IPS-NIHi7 (cell line): ENCODE data around the gene GARIN5B.
A peak's percentile ranks its signal among the peaks of the same experiment; 100 is the strongest.
"Not testable (repeated sequence)": the region's sequence is repeated elsewhere in the genome, so short reads cannot be mapped to it uniquely, and the experiment has no call there.

ENCODE experiments used
- DNase-seq: peaks from one replicate; pipeline ENCODE4 v3.0.0; 2012; ENCODE audit warnings: mixed read lengths; ENCODE audit errors: extremely low spot score

Gene GARIN5B

DNA sequence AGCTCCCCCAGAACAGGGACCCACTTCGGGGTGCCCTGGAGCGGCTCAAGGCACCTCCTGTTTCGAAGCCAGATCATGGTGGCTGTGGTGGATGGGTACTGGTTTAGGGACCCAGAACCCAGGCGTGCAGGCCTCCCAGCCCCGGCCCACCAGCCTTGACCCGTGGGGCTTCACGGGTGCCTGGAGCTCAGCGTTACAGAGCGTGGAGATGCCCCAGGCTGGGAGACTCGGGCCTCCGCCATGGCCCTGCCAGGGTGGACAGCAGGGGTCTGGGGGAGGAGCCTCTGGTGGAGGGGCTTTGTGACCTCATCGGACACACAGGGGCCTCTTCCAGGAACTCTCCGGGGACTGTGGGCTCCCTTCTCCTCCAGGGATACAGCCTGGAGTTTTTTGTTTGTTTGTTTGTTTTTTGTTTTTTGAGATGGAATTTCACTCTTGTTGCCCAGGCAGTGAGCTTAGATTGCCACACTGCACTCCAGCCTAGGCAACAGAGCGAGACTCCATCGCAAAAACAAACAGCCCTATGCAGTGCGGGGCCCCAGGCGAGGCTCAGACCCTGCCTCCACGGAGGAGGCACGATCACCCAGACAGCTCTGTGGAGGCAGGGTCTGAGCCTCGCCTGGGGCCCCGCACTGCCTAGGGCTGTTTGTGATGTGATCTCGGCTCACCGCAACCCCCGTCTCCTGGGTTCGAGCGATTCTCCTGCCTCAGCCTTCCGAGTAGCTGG lies at the start of gene GARIN5B:
TSS of gene GARIN5B (minus strand) at position 271 of the 727 bp plus-strand sequence. CDS start at position 77, 194 bp downstream.
- no peak for DNase-seq

DNA sequence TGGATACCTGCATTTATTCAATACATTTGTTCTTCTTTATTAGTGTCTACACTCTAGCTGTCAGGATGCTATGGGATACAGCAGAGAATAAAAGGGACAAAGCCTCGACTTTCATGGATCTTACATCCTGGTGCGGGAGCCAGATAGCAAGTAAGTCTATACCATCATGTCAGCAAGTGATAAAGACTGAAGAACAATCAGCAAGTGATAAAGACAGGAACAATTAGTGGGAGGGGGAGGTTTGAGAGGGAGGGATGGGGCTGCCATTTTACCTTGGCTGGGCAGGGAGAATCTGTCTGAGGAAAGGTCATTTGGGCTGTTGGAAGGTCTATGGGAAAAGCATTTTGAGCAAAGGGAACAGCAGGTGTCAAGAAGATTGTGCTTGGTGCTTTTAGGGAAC lies 47.1 kb upstream of the GARIN5B start:
- DNase-seq = no peak

DNA sequence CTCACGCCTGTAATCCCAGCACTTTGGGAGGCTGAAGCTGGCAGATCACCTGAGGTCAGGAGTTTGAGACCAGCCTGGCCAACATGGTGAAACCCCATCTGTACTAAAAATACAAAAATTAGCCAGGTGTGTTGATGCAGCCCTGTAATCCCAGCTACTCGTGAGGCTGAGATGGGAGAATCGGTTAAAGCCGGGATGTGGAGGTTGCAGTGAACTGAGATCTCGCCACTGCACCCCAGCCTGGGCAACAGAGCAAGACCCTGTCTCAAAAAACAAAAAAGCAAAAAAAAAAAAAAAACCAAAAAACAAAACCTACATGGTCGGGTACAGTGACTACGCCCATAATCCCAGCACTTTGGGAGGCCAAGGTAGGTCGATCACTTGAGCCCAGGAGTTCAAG lies 46.1 kb upstream of the GARIN5B start:
- DNase-seq = not testable (repeated sequence)

DNA sequence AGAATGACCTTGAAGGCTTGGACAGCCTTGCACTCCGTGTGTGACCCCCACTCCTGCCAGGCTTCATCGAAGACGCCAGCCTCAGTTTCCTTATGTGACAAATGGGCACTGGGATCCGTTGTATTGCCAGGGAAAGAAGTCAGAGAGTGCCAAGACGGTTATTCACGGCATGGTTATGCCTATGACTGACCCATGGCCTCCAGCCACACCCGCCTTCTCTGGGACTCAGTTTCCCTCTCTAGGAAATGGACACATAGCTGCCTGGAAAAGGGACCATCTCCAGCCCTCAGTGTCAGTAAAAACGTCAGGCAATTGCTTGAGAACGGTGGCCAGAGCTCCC lies 45.4 kb upstream of the GARIN5B start:
- no peak for DNase-seq

DNA sequence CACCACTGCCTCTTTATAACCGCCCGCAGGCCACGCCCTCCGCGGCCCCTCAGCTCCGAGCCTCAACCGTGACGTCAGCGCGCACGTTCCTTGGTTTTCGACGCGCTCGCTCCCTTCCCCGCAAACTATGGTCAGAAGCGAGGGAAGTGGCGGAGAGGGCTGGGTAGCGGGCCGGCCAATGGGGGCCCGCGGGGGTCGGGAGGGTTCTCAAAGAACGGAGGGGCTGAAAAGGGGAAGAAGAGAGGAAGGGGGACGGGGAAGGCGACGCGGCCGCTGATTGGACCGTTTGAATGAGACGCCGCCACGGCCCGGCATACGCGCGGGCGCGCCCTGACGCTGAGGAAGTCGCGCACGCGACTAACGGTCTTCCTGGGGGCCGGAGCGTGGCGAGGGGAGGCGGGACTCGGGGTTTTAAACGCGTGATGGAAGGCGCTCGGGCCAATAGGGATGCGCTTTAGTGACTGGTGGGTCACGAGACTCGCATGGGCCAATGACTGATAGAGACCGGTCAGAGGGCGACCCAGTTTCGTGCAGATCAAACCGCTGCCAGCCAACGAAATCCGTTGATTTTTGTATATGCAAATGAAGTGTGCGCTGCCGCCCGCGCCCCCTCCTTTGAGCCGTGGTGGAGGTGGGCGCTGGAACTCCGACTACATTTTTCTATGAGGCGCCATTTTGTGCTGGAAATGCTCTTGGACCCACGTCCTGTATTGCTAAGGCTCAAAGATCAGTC lies 44.9 kb upstream of the GARIN5B start:
- peak; percentile 100 for DNase-seq

DNA sequence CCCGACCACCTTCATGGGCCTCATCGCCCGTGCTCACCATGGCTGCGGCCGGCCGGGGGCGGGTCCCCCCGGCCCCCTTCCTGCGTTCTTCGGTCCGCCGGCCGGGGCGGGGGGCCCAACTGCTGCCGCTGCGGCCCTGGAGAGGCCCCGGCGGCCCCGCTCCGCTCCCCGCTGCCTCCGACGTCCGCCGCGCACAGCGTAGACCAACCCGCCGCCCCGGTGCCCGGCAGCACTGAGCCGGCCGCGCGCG lies 44.4 kb upstream of the GARIN5B start, which contains the start of gene UBE2S:
TSS of gene UBE2S (minus strand) at position 239 of the 250 bp plus-strand sequence. CDS start at position 40, 199 bp downstream.
- DNase-seq = not testable (repeated sequence)

DNA sequence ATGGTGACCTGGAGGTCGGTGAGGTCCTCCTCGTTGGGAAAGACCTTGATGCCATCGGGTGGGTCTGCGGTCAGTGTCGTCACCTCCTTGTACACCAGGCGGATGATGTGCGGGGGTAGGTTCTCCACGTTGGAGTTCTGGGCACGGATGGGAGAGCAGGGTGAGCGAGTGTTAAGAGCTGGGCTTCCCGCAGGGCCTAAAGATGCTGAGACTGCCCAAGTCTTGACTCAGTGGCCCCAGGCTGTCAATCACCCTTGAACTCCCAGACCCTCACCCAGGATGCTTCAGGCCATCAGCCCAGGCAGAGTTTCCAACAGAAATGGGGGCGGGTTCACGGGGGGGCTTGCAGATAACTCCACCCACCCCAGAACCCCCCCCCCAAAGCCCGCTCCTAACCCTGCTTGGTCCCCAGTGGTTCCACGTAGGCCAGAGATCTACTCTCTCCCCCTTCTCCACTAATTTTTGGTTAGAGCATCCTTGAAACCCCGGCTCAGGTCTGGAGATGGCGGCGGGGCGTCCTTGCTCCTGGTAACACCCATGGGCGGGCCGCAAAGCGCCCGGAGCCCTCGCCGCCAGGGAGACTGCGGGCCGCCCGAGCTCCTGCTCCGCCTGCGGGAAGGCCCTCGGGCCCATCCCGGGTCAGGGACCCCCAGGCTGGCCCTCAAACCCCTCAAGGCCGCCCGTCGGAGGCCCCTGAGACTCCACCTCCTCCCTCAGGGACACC lies 43.9 kb upstream of the GARIN5B start:
- no peak for DNase-seq

DNA sequence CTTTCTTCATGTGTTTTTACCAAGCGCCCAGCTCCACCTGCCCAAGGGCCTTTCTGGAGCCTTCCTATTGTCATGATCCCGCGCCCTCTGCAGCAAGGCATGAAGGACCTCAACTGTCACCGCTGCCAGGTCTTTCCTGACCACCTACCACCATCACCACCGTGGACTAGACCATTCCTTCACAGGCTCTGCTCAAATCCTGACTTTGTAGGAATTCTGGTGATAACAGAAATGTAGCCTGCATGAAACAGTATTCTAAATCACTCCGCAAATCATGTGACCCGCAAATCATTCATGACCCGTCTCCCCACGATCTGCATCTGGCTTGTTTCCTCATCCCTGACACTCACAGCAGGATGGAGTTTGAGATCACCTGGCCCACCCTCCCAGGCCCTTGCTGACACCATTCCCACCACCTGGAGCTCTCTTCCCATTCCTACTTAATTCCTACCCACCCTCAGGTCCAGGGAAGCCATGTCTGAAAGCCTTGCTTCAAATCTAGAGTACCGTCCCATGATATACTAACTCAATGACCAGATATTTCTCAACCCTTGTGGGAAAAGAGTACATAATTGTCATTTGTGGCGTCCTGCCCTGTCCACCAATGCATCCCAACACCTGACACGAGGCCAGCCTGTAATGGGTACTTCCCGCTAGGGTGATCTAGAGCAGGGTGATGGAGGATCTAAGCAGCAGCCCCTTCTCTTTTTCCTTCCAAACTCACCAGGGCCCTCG lies 43.2 kb upstream of the GARIN5B start:
- DNase-seq = no peak

DNA sequence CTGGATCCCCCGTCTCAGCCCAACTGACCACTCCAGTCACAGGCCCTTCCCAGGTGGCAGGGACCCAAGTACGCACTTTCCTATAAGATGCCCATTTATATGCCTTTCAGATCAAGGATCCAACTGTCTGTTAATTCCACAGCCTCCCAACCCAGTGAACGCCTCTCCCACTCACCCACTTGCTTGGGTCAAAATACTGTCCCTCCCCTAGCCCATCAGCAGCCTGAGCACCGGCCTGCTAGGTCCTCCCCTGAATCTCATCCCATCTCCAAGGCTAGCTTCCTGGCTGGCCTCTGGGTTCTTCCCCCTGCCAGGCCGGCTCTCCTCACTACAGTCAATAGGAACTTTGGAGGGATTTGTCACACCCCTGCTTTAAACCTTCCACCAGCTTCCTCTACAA lies 42.6 kb upstream of the GARIN5B start:
- DNase-seq = no peak

DNA sequence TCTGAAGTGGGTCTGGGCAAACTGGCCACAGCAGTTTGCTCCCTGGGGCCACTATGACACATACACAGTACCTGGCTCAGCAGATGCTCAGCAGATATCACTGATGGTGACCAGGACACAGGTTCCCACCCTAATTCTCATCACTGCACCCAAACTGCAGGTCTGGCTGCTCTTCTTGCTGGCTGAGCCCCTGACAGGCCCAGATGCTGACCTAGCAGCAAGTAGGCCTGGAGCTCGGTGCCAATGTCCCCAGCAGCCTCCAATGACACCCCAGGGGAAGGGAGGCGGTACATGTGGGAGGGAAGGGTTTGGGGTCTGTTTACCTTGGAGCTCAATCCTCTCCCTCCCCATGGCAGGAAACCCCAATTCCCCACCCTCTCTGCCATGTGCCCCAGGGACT lies 39.4 kb upstream of the GARIN5B start:
- no peak for DNase-seq

DNA sequence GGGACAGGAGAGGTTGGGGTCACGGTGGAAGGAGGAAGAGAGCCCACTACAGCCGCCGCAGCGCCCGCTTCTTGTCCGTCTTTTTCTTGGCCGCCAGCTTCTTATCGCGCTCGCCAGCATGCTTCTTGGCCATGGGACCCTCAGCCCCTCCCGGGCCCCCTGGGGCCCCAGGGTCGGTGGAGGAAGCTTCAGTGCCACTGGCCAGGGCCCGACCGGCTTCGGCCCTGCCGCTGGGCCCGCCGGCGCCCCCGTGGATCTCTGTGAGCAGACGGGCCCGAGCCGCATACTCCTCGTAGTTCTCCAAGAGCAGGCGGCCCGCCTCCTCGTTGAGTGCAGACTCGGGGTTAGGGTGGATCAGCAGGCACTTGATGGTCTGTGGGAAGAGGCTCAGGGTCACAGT lies 38.3 kb upstream of the GARIN5B start:
- DNase-seq = not testable (repeated sequence)

DNA sequence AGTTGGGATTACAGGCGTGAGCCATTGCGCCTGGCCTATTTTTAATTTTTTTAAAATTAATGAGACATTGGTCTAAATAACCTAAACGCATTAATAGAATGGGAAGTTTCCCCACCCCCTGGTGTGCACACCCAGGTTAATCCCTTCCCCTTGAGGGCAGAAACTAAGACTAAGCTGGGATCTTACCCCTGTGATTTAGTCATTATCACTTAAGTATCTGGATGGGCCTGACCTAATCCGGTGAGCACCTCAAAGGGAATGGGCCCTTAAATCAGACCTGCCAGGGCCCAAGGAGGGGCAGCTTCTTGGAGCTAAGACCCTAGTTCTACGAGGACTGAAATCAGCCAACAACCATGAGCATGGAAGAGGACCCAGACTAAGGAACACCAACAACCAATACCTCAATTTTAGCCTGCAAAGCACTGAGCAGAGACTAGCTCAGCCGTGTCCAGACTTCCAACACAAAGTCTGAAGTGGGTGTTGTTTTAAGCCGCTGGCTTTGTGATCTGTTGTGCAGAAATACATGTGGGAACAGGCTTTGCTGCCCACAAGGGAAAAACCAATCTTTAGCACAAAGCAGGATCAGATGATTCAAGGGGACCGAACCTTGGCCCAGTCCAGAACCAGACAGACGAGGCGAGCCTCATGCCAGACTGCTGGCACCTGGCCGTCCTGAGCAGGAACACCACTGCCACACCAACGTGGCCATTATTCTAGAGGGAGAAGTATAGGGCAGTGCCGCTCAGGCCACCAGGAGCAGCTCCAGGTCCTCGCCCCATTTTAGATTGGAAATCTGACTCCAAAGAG lies 37.4 kb upstream of the GARIN5B start:
- DNase-seq = no peak

DNA sequence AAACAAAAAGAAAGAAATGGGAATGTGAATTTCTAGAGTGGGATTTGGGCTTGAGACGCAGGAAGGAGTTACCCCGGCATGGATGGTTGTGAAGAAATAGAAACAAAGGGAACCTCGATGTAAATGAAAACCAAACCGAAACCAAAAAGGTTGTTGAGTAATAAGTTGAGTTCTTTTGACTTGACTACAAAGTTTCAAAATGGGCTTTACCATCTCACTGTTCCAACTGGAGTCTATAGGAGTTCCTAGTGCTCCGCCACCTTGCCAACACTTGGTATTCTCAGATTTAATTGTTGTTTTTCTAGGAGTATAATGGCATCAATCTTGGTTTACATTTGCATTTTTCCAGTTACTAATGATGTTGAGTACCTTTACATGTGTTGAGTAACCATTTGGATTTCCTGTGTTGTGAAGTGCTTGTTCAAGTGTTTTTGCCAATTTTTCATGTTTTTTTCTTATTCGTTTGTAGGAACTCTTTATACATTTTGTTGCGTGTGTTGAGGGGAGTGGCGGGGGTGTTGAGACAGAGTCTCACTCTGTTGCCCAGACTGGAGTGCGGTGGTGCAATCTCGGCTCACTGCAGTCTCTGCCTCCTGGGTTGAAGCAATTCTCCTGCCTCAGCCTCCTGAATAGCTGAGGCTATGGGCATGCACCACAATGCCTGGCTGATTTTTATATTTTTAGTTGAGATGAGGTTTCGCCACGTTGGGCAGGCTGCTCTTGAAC lies 35.3 kb upstream of the GARIN5B start:
- DNase-seq = no peak

DNA sequence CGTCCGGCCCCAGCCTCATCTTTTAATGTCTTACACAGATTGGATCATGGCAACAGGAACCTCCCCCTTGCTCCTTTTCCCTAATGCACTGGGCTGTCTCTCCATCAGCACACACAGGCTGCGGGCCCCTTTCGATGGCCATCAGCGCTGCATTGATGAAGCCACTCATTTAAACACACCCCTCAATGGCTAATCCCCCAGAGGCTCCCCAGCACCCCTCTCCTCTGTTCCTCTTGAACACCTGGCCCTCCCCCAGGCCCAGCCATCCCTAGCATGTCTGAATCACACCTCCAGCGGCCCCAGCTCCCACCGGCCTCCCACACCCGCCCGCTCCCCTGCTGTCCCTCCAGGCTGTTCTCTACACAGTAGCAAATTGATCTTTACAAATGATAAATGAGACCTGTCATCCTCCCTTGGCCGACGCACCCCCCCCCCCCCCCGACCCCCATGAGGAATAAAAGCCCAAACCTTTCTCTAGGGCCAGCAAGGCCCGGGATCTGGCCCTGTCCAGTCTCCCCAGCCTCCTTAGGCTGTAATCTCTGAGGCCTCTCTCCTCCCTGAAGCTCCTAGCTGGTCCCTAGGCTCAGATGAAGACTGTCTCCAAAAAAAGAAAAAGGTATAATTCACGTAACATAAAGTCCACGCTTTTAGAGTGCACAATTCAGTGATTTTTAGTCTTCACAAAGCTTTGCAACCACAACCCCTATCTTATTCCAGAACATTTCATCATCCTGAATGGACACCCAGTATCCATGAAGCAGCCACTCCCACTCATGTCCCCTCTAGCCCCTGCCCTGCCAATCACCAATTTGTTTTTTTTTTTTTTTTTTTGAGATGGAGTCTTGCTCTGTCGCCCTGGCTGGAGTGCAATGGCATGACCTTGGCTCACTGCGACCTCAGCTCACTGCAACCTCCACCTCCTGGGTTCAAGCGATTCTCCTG lies 30.0 kb upstream of the GARIN5B start:
- DNase-seq = peak; percentile 52

DNA sequence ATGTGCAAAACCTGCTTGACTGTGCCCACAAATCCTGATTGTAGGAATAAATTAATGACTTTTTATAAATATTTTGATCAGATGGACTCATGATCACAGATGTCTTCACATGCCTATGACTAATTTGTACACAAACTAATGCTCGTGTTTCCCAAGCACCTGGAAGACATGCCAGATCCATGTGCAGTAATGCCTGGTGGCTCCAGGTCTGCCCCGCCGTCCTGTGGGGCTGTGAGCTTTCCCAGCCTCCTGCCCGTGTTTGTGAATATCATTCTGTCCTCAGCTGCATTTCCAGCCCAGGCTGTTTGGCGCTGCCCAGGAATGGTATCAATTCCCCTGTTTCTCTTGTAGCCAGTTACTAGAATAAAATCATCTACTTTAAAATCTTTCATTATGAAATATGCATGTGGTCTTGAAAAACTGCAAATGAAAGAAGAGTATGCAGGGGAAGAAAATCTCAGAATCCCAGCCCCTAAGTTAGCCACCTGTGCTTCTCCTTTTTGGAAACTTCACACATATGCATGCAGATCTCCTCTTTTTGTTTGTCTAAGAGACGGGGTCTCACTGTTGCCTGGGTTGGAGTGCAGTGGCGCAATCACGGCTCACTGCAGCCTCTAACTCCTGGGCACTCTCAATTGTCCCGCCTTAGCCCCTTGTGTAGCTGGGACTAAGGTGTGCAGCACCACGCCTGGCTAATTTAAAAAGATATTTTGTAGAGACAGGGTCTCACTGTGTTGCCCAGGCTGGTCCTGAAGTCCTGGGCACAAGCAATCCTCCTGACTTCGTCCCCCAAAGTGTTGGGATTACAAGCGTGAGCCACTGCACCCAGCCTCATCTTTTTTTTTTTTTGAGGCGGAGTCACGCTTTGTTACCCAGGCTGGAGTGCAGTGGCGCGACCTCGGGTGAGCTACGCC lies 28.9 kb upstream of the GARIN5B start:
- DNase-seq = no peak

DNA sequence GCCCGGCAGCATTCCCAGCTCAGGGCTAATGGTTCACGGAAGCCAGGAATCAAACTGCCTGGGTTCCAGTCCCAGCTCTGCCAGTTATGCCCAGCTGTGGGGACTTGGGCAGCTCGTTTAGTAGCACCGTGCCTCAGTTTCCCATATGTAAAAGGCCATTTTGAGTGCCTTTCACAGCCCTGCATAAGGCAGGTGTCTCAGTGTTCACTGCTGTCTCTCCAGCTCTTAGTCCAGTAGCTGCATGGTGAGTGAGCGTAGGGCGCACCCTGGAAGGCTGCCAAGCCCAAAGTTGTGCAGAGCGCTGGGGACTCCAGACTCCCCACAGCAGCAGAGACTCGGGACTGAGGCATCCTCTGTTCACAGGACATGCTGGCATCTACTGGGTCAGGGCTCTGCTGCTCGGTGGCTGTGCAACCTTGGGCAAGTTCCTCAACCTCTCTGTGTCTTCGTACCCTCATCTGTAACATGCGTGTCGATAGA lies 28.2 kb upstream of the GARIN5B start:
- no peak for DNase-seq

DNA sequence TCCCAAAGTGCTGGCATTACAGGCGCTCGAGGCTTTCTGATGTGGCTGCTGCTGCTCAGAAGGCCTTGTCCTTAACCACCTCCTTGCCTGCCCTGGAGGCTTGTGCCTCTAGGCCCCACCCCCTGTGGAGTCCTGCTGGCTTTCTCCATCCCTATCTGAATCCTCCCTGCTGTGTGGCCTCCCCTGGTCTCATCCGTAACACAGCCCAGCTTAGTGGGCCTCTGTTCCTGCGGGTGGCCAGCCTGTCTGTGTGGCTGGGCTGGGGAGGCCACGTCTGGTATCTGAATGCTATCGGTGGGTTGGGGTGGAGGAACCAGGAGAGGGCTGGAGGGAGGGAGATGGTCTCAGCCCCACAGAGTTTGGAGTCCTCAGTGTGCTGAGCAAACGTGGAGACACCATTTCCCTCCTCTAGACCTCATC lies 27.4 kb upstream of the GARIN5B start:
- DNase-seq = no peak
